Activated CD8-positive, alpha-beta memory T cell treated with anti-CD3 and anti-CD28 coated beads, Interleukin-2, amount 10 ng/mL, durations not matched to agents 7 days and 5 days (primary cell): ENCODE measurements around the gene SEPTIN1. TPM values are rescaled to one million over a fixed set of nuclear protein-coding genes. Genes with fewer than 3 reads are reported as not detected.

ENCODE experiments used
- ATAC-seq: fragments of 150-1000 bp; cut with Tn5 transposase; one replicate; pipeline ENCODE4 v1.10.0; 2021; ENCODE audit warnings: moderate library complexity
- CTCF ChIA-PET: fragments of 350-600 bp; sonication (Branson Sonifier 250); formaldehyde crosslinking; loops from one replicate; lab custom pipeline; 2021; ENCODE audit warnings: antibody characterized with exemption; lab: Charles Lee
- DNase-seq: peaks from one replicate; pipeline ENCODE4 v3.0.0-alpha.2; 2020
- H3K27ac Mint-ChIP-seq: one replicate; pipeline ENCODE4 v1.8.0; 2021; ENCODE audit warnings: mild to moderate bottlenecking, mixed read lengths
- H3K27me3 Mint-ChIP-seq: one replicate; pipeline ENCODE4 v1.8.0; 2021; ENCODE audit warnings: mixed read lengths
- H3K36me3 Mint-ChIP-seq: one replicate; pipeline ENCODE4 v1.8.0; 2021; ENCODE audit warnings: mild to moderate bottlenecking, mixed read lengths
- H3K4me1 Mint-ChIP-seq: one replicate; pipeline ENCODE4 v1.8.0; 2021; ENCODE audit warnings: mixed read lengths
- H3K4me3 Mint-ChIP-seq: one replicate; pipeline ENCODE4 v1.8.0; 2021; ENCODE audit warnings: mild to moderate bottlenecking, moderate library complexity, mixed read lengths
- H3K9me3 Mint-ChIP-seq: one replicate; pipeline ENCODE4 v1.8.0; 2022; ENCODE audit warnings: low read depth, mixed read lengths
- total RNA-seq, 2 experiments: library from RNA; stranded (reverse); gene quantifications; one replicate each; pipeline ENCODE4 v1.2.3, GENCODE V29; 2021

SEPTIN1 gene, protein sequence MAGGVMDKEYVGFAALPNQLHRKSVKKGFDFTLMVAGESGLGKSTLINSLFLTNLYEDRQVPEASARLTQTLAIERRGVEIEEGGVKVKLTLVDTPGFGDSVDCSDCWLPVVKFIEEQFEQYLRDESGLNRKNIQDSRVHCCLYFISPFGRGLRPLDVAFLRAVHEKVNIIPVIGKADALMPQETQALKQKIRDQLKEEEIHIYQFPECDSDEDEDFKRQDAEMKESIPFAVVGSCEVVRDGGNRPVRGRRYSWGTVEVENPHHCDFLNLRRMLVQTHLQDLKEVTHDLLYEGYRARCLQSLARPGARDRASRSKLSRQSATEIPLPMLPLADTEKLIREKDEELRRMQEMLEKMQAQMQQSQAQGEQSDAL
- 100 to 1,000 TPM; 259 to 278 TPM for total RNA-seq

DNA sequence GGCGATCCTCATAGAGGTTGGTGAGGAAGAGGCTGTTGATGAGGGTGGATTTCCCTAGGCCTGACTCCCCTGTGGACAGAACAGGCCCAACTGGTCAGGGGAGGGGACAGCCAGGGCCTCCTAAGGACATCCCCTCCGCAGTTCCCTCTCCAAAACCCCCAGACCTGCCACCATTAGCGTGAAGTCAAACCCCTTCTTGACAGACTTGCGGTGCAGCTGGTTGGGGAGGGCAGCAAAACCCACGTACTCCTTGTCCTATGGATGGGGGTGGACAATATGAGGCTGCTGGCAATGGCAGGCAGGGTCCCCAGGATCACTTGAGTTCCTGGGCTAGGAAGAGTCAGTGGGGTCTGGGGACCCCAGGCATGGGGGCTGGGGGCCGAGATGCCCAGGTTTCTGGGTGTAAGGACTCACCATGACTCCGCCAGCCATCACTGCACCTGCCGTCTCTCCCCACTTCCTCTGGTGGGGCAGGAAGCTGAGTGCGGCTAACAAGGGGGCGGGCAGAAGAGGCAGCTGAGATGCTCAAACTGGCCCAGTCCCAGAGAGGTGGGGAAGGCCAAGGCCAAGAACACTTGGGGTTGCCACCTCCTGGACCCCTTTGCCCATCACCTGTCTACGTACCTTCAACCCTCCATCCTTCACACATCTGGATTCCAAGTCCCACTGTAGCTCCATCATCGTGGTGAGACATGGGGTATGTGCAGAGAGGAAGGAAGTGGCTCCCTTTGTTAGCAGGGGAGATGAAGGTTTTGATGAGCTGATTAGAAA, at the start of gene SEPTIN1:
SEPTIN1 (minus strand) TSS at position 451 of the 771 bp plus-strand sequence; CDS start at position 432, 19 bp downstream.
- peak; percentile 46 for ATAC-seq
- Mint-ChIP-seq H3K27me3 (no peaks in the 10 kb centered on the region), H3K4me1 (peaks cover 47% of the 10 kb centered on the region)

DNA sequence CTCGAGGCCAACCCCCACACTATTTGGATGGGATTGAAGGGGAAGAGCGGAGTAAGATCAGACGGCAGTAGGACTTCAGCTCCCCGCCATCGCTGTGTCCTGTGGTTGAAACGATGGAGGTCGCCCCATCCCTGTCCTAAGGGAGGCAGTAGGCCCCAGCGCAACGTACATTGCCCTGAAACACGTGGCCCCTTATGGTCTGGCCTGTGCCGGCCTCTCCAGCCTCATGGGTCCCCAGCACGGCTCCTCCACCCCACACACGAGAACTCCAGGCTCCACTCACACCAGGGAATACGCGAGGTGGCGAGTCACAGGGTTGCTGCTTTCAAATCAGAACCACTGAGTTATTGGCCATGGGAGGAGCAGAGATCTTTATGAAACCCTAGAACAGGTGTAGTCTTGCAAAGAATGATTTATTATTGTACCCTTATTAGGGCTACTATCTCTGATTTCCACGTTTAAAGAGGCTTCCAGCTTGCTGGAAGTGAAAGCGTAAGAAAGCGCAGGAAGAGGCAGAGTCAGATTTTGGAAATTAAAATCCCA, 48.1 kb upstream of the SEPTIN1 start:
- no peaks in the 10 kb centered on the region for H3K9me3 Mint-ChIP-seq
- H3K4me3 Mint-ChIP-seq = no peak overlapping the region
- H3K27me3 Mint-ChIP-seq = no peaks in the 10 kb centered on the region
- no peak overlapping the region for H3K27ac Mint-ChIP-seq
- CTCF ChIA-PET = interaction anchor here (0.6 to 3.0 kb wide), 51 partner anchors 9 to 338 kb away, joined by 3 to 33 read pairs (median 6); partner anchors contain the start of genes FBRS, ITGAL, PRR14 and SEPHS2
- H3K4me1 Mint-ChIP-seq = peaks cover 41% of the 10 kb centered on the region
- H3K36me3 Mint-ChIP-seq = peaks cover 17% of the 10 kb centered on the region
- peak; percentile 18 for ATAC-seq
- no peak for DNase-seq

More for the DNA sequence above, at the start of gene SEPTIN1:
- H3K9me3 Mint-ChIP-seq = no peaks in the 10 kb centered on the region
- DNase-seq = peak; percentile 94
- H3K4me3 Mint-ChIP-seq = peak within 1 kb of the TSS; percentile 91
- H3K27ac Mint-ChIP-seq = peak within 1 kb of the TSS; percentile 98
- H3K36me3 Mint-ChIP-seq = peaks cover 20% of the 10 kb centered on the region
- CTCF ChIA-PET = interaction anchor here (0.6 to 4.6 kb wide), 17 partner anchors 11 to 335 kb away, joined by 3 to 56 read pairs (median 5); partner anchors contain the start of genes DCTPP1, SEPHS2, TBC1D10B and ZNF48

DNA sequence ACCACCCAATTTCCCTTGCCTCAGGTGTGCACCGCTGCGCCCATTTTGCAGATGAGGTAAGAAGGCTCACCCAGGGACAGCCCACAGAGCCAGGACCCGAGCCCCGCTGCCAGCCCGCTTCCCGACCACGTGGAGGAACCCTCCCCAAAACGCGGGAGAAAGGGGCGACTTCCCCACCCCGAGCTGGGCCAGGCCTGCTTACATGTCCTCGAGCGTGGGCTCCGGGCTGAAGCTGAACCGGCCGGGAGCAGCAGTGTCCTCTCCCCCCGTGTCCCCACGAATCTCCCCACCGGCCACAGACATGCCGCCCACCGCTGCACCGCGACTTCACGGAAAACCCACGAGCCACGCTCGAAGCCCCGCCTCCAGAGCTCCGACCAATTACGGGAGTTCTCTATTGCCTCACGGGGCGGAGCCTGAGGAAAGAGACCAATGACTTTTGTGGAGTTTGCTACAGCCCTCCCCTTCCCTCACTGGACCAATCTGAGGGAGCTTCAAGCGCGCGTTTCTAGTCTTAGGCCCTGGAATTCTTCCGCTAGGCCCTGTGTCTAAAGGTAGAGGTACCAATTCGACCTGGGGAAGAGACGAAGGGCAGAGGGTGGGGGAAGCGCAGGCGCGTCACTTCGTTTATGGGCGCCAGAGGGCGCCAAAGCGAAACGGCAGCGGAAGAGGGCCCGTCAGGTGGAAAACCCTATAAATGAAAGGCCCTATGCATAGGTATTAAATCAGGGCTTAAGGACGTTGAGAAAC, 47.5 kb upstream of the SEPTIN1 start, which contains the start of gene DCTPP1:
DCTPP1 (minus strand) TSS at position 353 of the 750 bp plus-strand sequence; CDS start at position 303, 50 bp downstream.
- H3K4me1 Mint-ChIP-seq = peaks cover 38% of the 10 kb centered on the region
- DNase-seq = peak; percentile 99
- no peak within 1 kb of the TSS for H3K27ac Mint-ChIP-seq
- CTCF ChIA-PET = interaction anchor here (0.6 to 3.0 kb wide), 68 partner anchors 8 to 375 kb away, joined by 3 to 33 read pairs (median 4); partner anchors contain the start of genes FBRS, ITGAL, PRR14 and SEPHS2
- peaks cover 17% of the 10 kb centered on the region for H3K36me3 Mint-ChIP-seq
- no peak within 1 kb of the TSS for H3K4me3 Mint-ChIP-seq
- peak; percentile 98 for ATAC-seq
- H3K27me3 Mint-ChIP-seq = no peaks in the 10 kb centered on the region
- no peaks in the 10 kb centered on the region for H3K9me3 Mint-ChIP-seq

DNA sequence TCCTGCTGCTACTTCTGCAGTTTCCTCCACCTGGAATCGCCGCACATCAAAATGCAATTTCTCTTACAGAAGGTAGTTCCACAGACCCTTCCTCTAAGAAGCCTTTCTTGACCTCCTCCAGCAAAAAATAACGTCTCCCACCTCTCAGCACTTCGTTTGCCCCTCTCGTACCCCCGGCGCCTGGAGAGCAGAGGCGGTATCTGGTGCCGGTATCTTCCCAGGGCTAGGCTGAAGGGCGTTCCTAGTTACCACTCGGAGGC, 47.0 kb upstream of the SEPTIN1 start:
- H3K27ac Mint-ChIP-seq = no peak overlapping the region
- H3K27me3 Mint-ChIP-seq = no peaks in the 10 kb centered on the region
- peaks cover 21% of the 10 kb centered on the region for H3K36me3 Mint-ChIP-seq
- no peak overlapping the region for H3K4me3 Mint-ChIP-seq
- ATAC-seq (no peak), DNase-seq (no peak)
- H3K4me1 Mint-ChIP-seq = peaks cover 33% of the 10 kb centered on the region
- H3K9me3 Mint-ChIP-seq = no peaks in the 10 kb centered on the region
- CTCF ChIA-PET = interaction anchor here (0.6 to 3.0 kb wide), 66 partner anchors 8 to 374 kb away, joined by 3 to 33 read pairs (median 4); partner anchors contain the start of genes FBRS, ITGAL, PRR14 and SEPHS2

DNA sequence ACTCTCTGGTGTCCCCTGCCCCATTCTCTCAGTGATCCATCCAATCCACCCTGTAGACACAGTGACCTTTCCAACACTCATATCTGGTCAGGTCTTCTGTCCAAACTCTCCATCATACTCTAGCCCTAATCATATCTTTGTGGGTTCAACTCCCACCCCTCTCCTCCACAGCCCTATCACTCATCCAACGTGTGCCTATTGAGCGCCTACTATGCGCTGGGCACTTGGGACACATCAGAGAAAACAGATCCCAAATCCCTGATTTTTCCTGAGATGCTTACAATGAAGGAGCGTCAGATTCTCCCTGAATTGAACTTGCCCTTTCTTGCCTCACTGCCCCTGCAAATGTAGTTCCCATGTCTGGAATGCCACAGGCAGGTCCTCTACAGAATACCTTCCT, 45.7 kb upstream of the SEPTIN1 start:
- Mint-ChIP-seq H3K4me1 (peaks cover 25% of the 10 kb centered on the region), H3K9me3 (no peaks in the 10 kb centered on the region), H3K36me3 (peaks cover 29% of the 10 kb centered on the region), H3K27me3 (no peaks in the 10 kb centered on the region), H3K4me3 (no peak overlapping the region), H3K27ac (peak overlapping the region; percentile 39)
- CTCF ChIA-PET = interaction anchor here (1.7 kb wide), 1 partner anchor 168 kb away, joined by 4 read pairs; no protein-coding TSS in a partner anchor
- DNase-seq (no peak), ATAC-seq (no peak)

DNA sequence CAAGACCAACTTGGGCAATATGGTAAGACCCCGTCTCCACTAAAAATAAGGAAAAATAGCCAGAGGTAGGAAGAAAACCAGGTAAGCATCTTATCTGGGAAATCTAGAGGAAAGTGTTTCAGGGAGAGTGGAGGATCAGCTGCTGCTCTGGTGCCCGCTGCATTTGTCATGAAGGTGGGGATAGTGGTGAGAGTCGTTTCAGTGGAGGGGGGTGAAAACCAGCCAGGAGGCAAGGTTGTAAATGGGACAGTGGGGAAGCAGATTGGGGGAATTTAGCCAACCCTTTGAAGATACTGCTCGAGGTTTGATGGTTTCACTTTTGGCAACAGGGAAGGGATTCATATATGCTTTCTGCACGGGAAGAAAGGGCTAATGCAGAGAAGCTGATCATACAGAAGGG, 38.6 kb upstream of the SEPTIN1 start:
- DNase-seq = no peak
- H3K4me3 Mint-ChIP-seq = no peak overlapping the region
- peaks cover 34% of the 10 kb centered on the region for H3K36me3 Mint-ChIP-seq
- no peak for ATAC-seq
- no peaks in the 10 kb centered on the region for H3K9me3 Mint-ChIP-seq
- no peak overlapping the region for H3K27ac Mint-ChIP-seq
- CTCF ChIA-PET = interaction anchor here (1.5 to 3.8 kb wide), 2 partner anchors 12 to 194 kb away, joined by 3 to 32 read pairs; no protein-coding TSS in a partner anchor
- no peaks in the 10 kb centered on the region for H3K27me3 Mint-ChIP-seq
- H3K4me1 Mint-ChIP-seq = peaks cover 24% of the 10 kb centered on the region

DNA sequence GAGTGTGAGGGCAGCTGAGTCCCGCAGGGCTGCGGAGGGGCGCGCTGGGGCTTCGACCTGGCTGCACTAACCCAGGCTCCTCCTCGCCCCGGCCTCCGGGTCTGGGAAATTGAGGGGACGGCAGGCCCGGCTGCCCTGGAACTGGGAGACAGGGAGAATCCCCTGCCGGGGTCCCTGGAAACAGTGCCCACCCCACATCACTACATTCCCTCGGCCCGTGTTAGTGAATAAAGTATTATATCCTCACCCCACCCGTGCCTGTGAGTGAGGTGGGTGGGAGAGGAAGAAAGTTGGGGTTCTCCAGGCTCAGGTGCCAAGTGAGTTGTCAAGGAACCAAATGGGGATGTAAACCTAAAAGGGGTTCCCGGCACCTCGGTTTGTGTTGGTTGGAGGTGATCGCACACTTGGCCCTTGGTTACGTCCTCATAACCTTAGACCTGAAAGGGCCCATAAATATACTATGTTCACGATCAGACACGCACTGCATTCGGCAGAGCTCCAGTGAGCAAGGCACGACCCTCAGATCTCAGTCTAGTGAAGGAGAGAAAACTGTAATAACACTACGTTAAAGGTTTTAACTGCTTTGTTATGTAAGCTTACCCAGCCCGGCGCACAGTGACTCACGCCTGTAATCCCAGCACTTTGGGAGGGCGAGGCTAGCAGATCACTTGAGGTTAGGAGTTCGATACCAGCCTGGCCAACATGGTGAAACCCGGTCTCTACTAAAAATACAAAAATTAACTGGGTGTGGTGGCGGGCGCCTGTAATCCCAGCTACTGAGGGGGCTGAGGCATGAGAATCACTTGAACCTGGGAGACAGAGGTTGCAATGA, 36.2 kb upstream of the SEPTIN1 start:
- CTCF ChIA-PET = interaction anchor here (0.6 to 3.8 kb wide), 21 partner anchors 9 to 327 kb away, joined by 3 to 33 read pairs (median 5); partner anchors contain the start of genes DCTPP1, PRR14, SEPTIN1 and TBC1D10B
- no peaks in the 10 kb centered on the region for H3K9me3 Mint-ChIP-seq
- H3K4me1 Mint-ChIP-seq = peaks cover 30% of the 10 kb centered on the region
- peak overlapping the region; percentile 52 for H3K4me3 Mint-ChIP-seq
- no peak for DNase-seq
- peaks cover 25% of the 10 kb centered on the region for H3K36me3 Mint-ChIP-seq
- H3K27me3 Mint-ChIP-seq = no peaks in the 10 kb centered on the region
- no peak for ATAC-seq
- H3K27ac Mint-ChIP-seq = peak overlapping the region; percentile 73

DNA sequence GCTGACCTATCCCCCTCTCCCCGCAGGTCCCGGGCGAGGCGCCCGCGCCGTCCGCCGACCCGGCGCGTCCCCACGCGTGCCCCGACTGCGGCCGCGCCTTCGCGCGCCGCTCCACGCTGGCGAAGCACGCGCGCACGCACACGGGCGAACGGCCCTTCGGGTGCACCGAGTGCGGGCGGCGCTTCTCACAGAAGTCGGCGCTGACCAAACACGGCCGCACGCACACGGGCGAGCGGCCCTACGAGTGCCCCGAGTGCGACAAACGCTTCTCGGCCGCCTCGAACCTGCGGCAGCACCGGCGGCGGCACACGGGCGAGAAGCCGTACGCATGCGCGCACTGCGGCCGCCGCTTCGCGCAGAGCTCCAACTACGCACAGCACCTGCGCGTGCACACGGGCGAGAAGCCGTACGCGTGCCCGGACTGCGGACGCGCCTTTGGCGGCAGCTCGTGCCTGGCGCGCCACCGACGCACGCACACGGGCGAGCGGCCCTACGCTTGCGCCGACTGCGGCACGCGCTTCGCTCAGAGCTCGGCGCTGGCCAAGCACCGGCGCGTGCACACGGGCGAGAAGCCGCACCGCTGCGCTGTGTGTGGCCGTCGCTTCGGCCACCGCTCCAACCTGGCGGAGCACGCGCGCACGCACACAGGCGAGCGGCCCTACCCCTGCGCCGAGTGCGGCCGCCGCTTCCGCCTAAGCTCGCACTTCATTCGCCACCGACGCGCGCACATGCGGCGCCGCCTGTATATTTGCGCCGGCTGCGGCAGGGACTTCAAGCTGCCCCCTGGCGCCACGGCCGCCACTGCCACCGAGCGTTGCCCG, 35.4 kb upstream of the SEPTIN1 start:
- peak overlapping the region; percentile 48 for H3K27ac Mint-ChIP-seq
- peaks cover 31% of the 10 kb centered on the region for H3K4me1 Mint-ChIP-seq
- CTCF ChIA-PET = interaction anchor here (0.6 to 3.8 kb wide), 22 partner anchors 8 to 326 kb away, joined by 3 to 33 read pairs (median 5); partner anchors contain the start of genes DCTPP1, PRR14, SEPTIN1 and TBC1D10B
- H3K36me3 Mint-ChIP-seq = peaks cover 24% of the 10 kb centered on the region
- no peaks in the 10 kb centered on the region for H3K9me3 Mint-ChIP-seq
- peak overlapping the region; percentile 64 for H3K4me3 Mint-ChIP-seq
- H3K27me3 Mint-ChIP-seq = no peaks in the 10 kb centered on the region
- peak; percentile 93 for DNase-seq
- ATAC-seq = peak; percentile 91

DNA sequence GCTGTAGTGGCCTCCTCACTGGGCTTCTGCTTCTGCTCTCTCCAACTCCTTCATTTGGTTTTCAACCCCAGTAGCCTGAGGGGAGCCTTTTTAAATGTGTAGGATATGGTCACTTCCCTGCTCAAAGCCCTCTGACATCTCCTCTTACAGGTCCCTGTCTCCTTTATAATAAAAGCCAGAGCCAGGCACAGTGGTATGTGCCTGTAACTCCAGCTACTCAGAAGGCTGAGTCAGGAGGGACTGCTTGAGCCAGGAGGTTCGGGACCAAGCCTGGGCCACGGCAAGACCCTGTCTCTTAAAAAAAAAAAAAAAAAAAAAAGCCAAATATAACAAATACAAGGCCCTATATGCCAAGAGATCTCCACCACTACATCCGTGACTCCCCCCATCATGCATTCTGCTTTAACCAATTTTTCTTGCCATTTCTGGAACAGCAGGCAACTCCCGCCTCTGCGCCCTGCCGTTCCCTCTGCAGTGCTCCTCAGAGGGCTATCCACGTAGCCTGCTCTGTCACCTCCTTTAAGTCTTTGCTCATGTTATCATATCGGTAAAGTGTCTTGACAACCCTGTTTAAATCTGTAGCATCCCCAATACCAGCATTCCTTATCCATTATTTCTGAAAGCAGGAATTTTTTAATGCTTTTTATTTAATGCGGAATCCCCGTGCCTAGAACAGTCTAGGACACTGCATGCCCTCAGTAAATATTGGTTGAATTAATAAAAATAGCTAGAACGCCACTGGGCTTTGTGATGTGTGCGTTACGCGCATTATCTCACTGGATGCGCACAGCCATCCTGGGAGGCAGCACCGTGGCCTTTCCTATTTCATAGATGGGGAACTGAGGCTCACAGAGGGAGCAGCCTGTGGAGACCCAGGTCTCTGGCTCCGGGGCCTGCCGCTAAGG, 34.5 kb upstream of the SEPTIN1 start:
- Mint-ChIP-seq H3K4me1 (peaks cover 36% of the 10 kb centered on the region), H3K36me3 (peaks cover 24% of the 10 kb centered on the region), H3K4me3 (peak overlapping the region; percentile 46), H3K9me3 (no peaks in the 10 kb centered on the region), H3K27me3 (no peaks in the 10 kb centered on the region), H3K27ac (peak overlapping the region; percentile 14)
- DNase-seq = no peak
- CTCF ChIA-PET = interaction anchor here (0.7 to 3.8 kb wide), 19 partner anchors 7 to 325 kb away, joined by 3 to 33 read pairs (median 5); partner anchors contain the start of genes DCTPP1, PRR14, SEPTIN1 and TBC1D10B
- no peak for ATAC-seq

DNA sequence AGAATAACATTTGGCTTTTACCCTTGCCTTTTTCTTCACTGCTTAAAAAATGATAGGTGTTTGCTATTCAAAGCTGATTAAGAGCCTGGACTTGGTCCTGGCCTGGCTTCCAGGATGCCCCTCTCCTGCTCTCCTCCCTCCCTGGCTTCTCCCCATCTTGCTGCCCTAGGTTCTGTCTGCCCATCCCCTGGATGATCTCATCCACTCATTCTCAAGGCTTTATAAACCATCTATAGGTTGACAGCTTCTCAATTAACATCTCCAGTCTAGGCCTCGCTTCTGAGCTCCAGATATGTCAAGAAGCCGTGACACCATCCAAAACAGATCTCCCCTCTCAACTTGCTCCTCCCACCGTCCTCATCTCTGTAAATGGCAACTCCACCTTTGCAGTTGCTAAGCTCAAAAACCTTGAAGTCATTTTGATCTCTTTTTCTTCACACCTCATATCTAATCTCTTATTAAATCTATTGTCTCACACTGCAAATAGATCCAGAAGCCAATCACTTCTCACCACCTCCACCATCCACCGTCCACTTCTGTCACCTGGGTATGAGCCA, 33.8 kb upstream of the SEPTIN1 start:
- DNase-seq (no peak), ATAC-seq (no peak)
- CTCF ChIA-PET = interaction anchor here (0.8 to 1.7 kb wide), 5 partner anchors 8 to 213 kb away, joined by 3 to 6 read pairs (median 3); partner anchors contain the start of genes DCTPP1 and ZNF771
- Mint-ChIP-seq H3K27me3 (no peaks in the 10 kb centered on the region), H3K4me1 (peaks cover 35% of the 10 kb centered on the region), H3K4me3 (no peak overlapping the region), H3K36me3 (peaks cover 20% of the 10 kb centered on the region), H3K9me3 (no peaks in the 10 kb centered on the region), H3K27ac (no peak overlapping the region)
